Suppressor macrophage (primary cell): Measurements from ENCODE around the gene RNF40.

Experiments
- DNase-seq, 4 experiments: peaks; one replicate each; pipeline ENCODE4 v3.0.0-alpha.2; 2020 to 2022
- total RNA-seq, 17 experiments: gene quantifications; one replicate each; lab custom pipeline; 2026; ENCODE audit warnings: mixed read lengths in 6 of 17, inconsistent platforms in 3 of 17; lab: John Stamatoyannopoulos, UW

Gene RNF40
- 54.3 to 157 (median 106) reads per million in 17 experiments for total RNA-seq

- DNase-seq, result peak; percentile 96 to 99 (median 98)
These were observed at the start of gene RNF40, which contains the start of gene CFAP119 for GRCh38 chr16:30761928-30762902. RNF40 (plus strand) TSS chr16:30762322; CDS start chr16:30762546, 224 bp downstream. CFAP119 (minus strand) TSS chr16:30762062; CDS start chr16:30761748, 314 bp downstream.

GRCh38 chr16:30715750-30716445, 46.2 kb upstream of the RNF40 start:
- DNase-seq, result peak; percentile 78 to 92 (median 83)

- DNase-seq, result no peak
These were observed 42.0 kb upstream of the RNF40 start for GRCh38 chr16:30720086-30720485.

GRCh38 chr16:30720694-30721093, 41.4 kb upstream of the RNF40 start:
- DNase-seq, result no peak

GRCh38 chr16:30721167-30721566, 41.0 kb upstream of the RNF40 start:
- no peak for DNase-seq

GRCh38 chr16:30721606-30722005, 40.5 kb upstream of the RNF40 start:
- no peak for DNase-seq

- no peak for DNase-seq
These were observed 39.7 kb upstream of the RNF40 start for GRCh38 chr16:30722443-30722842.

GRCh38 chr16:30722916-30723315, 39.2 kb upstream of the RNF40 start:
- DNase-seq, result no peak

- no peak for DNase-seq
These were observed 38.3 kb upstream of the RNF40 start for GRCh38 chr16:30723725-30724355.

GRCh38 chr16:30724641-30725417, 37.3 kb upstream of the RNF40 start:
- DNase-seq, result peak; percentile 70 to 90 (median 84)

GRCh38 chr16:30725418-30725792, 36.7 kb upstream of the RNF40 start:
- DNase-seq, result no peak

- no peak for DNase-seq
These were observed 33.8 kb upstream of the RNF40 start for GRCh38 chr16:30728321-30728720.

- DNase-seq, result peak; percentile 81 to 88 (median 85)
These were observed 33.0 kb upstream of the RNF40 start for GRCh38 chr16:30728899-30729672.

- no peak for DNase-seq
These were observed 30.7 kb upstream of the RNF40 start for GRCh38 chr16:30731411-30731810.

- DNase-seq, result no peak
These were observed 24.9 kb upstream of the RNF40 start for GRCh38 chr16:30736995-30737793.

- no peak for DNase-seq
These were observed 24.1 kb upstream of the RNF40 start for GRCh38 chr16:30737794-30738648.

GRCh38 chr16:30738984-30739951, 22.9 kb upstream of the RNF40 start:
- DNase-seq, result no peak
